Liver (tissue), 9 donors: ENCODE data around the gene SPDYC. TPM values are rescaled to one million over a fixed set of nuclear protein-coding genes. Genes with fewer than 3 reads are reported as not detected.

Experiments
- DNase-seq: peaks from one replicate; pipeline ENCODE4 v3.0.0-alpha.2; 2017; ENCODE audit warnings: low spot score
- H3K27ac ChIP-seq, 2 donors: one replicate each; pipeline ENCODE4 v1.7.0; 2013; ENCODE audit warnings: inconsistent platforms in 2 of 2, low read length in 2 of 2, control low read depth in 1 of 2, low read depth in 1 of 2, mild to moderate bottlenecking in 1 of 2
- H3K27me3 ChIP-seq, 4 donors: one replicate each; pipeline versions ENCODE4 v1.6.1 to v1.7.0; 2013; ENCODE audit warnings: low read length in 3 of 4, inconsistent platforms in 1 of 4, mild to moderate bottlenecking in 1 of 4, moderate library complexity in 1 of 4; ENCODE audit not compliant: control insufficient read depth in 4 of 4, insufficient read depth in 4 of 4
- H3K36me3 ChIP-seq, 4 donors: one replicate each; pipeline versions ENCODE4 v1.6.1 to v1.7.0; 2013; ENCODE audit warnings: low read length in 3 of 4, mild to moderate bottlenecking in 3 of 4, low read depth in 1 of 4, moderate library complexity in 1 of 4; ENCODE audit not compliant: control insufficient read depth in 4 of 4, insufficient read depth in 3 of 4
- H3K4me1 ChIP-seq, 4 donors: one replicate each; pipeline versions ENCODE4 v1.6.1 to v1.7.0; 2013; ENCODE audit warnings: low read length in 3 of 4, mild to moderate bottlenecking in 3 of 4, moderate library complexity in 1 of 4; ENCODE audit not compliant: control insufficient read depth in 4 of 4, insufficient read depth in 4 of 4
- H3K4me3 ChIP-seq, 3 donors: one replicate each; pipeline versions ENCODE4 v1.6.1 to v1.7.0; 2013; ENCODE audit warnings: low read length in 3 of 3, control low read depth in 1 of 3, low read depth in 1 of 3, mild to moderate bottlenecking in 1 of 3
- H3K9ac ChIP-seq, 2 donors: one replicate each; pipeline ENCODE4 v1.7.0; 2013; ENCODE audit warnings: low read length in 2 of 2, mild to moderate bottlenecking in 2 of 2, moderate library complexity in 2 of 2, control low read depth in 1 of 2, low read depth in 1 of 2
- H3K9me3 ChIP-seq, 4 donors: one replicate each; pipeline versions ENCODE4 v1.6.1 to v1.7.0; 2013; ENCODE audit warnings: low read length in 3 of 4; ENCODE audit not compliant: control insufficient read depth in 4 of 4
- EGR1 ChIP-seq, 2 donors: IDR thresholded peaks; 2 replicates each; pipeline ENCODE4 v1.6.1; 2016 to 2018; ENCODE audit warnings: antibody characterized with exemption in 2 of 2, low read depth in 2 of 2
- FOXA1 ChIP-seq: IDR thresholded peaks from 2 replicates; pipeline ENCODE4 v1.6.1; 2016; ENCODE audit warnings: antibody characterized with exemption
- FOXA2 ChIP-seq: IDR thresholded peaks from 2 replicates; pipeline ENCODE4 v1.6.1; 2016; ENCODE audit warnings: antibody characterized with exemption
- GABPA ChIP-seq, 2 donors: IDR thresholded peaks in 1 of 2; conservative IDR thresholded peaks in 1 of 2; 2 replicates each; pipeline ENCODE4 v1.6.1; 2016; ENCODE audit warnings: antibody characterized with exemption in 2 of 2, mild to moderate bottlenecking in 1 of 2, moderate library complexity in 1 of 2
- HNF4G ChIP-seq: IDR thresholded peaks from 2 replicates; pipeline ENCODE4 v1.6.1; 2016; ENCODE audit warnings: antibody characterized with exemption
- JUND ChIP-seq, 2 donors: IDR thresholded peaks; 2 replicates each; pipeline ENCODE4 v1.6.1; 2016; ENCODE audit warnings: antibody characterized with exemption in 2 of 2
- NR2F2 ChIP-seq: IDR thresholded peaks from 2 replicates; pipeline ENCODE4 v1.6.1; 2016; ENCODE audit warnings: antibody characterized with exemption
- RAD21 ChIP-seq, 2 donors: IDR thresholded peaks; 2 replicates each; pipeline ENCODE4 v1.6.1; 2016; ENCODE audit warnings: antibody characterized with exemption in 2 of 2, mild to moderate bottlenecking in 2 of 2
- RXRA ChIP-seq, 2 donors: IDR thresholded peaks; 2 replicates each; pipeline ENCODE4 v1.6.1; 2017 to 2018; ENCODE audit warnings: antibody characterized with exemption in 2 of 2, mild to moderate bottlenecking in 1 of 2
- SP1 ChIP-seq: IDR thresholded peaks from 2 replicates; pipeline ENCODE4 v1.6.1; 2018; ENCODE audit warnings: antibody characterized with exemption, mild to moderate bottlenecking
- TAF1 ChIP-seq: conservative IDR thresholded peaks from 2 replicates; pipeline ENCODE4 v1.6.1; 2016; ENCODE audit warnings: antibody characterized with exemption, mild to moderate bottlenecking
- YY1 ChIP-seq: IDR thresholded peaks from 2 replicates; pipeline ENCODE4 v1.6.1; 2016; ENCODE audit warnings: antibody characterized with exemption, mild to moderate bottlenecking
- whole genome bisulfite sequencing: extraction: QIAGEN DNeasy Blood & Tissue Kit; methylation state at CpG from one replicate; pipeline ENCODE4 v1.1.7; 2013; 5-methylcytosine and 5-hydroxymethylcytosine counted together
- polyA plus RNA-seq, 2 donors: library from polyadenylated mRNA; stranded (reverse) in 1 of 2; unstranded in 1 of 2; fragments of 200-250 nt in 1 of 2; fragments of >200 nt in 1 of 2; fragmentation: Nextera tagmentation in 1 of 2; extraction: Ambion mirVana in 1 of 2; gene quantifications; one replicate each; pipeline versions ENCODE4 v1.2.1 to v1.2.3, GENCODE V29; 2013 to 2015
- total RNA-seq, 2 donors: library from RNA; depleted of rRNA; stranded (reverse); fragments of >200 nt; gene quantifications; one replicate each; pipeline ENCODE4 v1.2.3, GENCODE V29; 2014
- TF ChIP-seq, protein P1 (sequence below): IDR thresholded peaks from 2 replicates; pipeline ENCODE4 v1.6.1; 2016; ENCODE audit warnings: antibody characterized with exemption, mild to moderate bottlenecking
- TF ChIP-seq, protein P2 (sequence below): IDR thresholded peaks from 2 replicates; pipeline ENCODE4 v1.6.1; 2016; ENCODE audit warnings: antibody characterized with exemption
- TF ChIP-seq, protein P3 (sequence below): IDR thresholded peaks from 2 replicates; pipeline ENCODE4 v1.6.1; 2016; ENCODE audit warnings: antibody characterized with exemption
- TF ChIP-seq, protein P4 (sequence below): IDR thresholded peaks from 2 replicates; pipeline ENCODE4 v1.6.1; 2016; ENCODE audit warnings: antibody characterized with exemption
- TF ChIP-seq, protein P5 (sequence below): fragments of 150-350 bp; IDR thresholded peaks from 2 replicates; pipeline ENCODE4 v1.5.1; 2017; ENCODE audit warnings: improper control_type of control experiment, low read depth, low read length; ENCODE audit not compliant: missing input control
- donor health status: healthy.
- donor health status: healthy.
- donor health status: healthy.
- donor health status: healthy.
- donor health status: healthy.

SPDYC gene
- total and polyA plus RNA-seq, 4 donors: 0.08 to 1.1 (median 0.52) TPM; not detected in 1

DNA sequence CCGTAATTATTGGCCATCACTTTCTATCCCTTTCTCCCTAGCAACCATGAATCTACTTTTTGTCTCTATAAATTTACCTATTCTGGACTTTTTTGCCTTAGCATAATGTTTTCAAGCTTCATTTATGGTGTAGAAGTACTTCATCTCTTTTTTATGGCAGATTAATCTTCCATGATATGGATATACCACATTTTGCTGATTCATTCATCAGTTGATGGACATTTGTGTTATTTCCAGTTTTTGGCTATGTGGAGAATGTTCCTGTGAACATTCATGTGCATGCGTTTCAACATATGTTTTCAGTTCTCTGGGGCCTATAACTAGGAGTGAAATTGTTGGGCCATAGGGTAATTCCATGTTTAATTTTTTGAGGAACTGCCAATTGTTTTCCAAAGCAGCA lies 24.5 kb downstream of the SPDYC start:
- Histone ChIP-seq H3K4me3 (no peak overlapping the region), H3K9ac (no peak overlapping the region), H3K27me3 (no peaks in the 10 kb centered on the region), H3K4me1 (peaks cover 0 to 6% (median 4%) of the 10 kb centered on the region in 4 donors), H3K27ac (no peak overlapping the region), H3K36me3 (peaks cover 5 to 36% (median 19%) of the 10 kb centered on the region in 4 donors), H3K9me3 (no peaks in the 10 kb centered on the region)
- TF ChIP-seq YY1 (no peak), RXRA (IDR thresholded peaks at IDR 0.05) (no peak), JUND (IDR thresholded peaks at IDR 0.05) (no peak), FOXA1 (no peak), SP1 (no peak), NR2F2 (no peak), TAF1 (no peak), GABPA (IDR thresholded peaks at IDR 0.05 in 1 of 2, conservative IDR thresholded peaks at IDR 0.05 in 1 of 2) (no peak), HNF4G (no peak), EGR1 (IDR thresholded peaks at IDR 0.05; ENCODE audit: low read depth in 2 of 2) (no peak), FOXA2 (no peak), RAD21 (IDR thresholded peaks at IDR 0.05) (no peak)
- TF ChIP-seq, protein P1, sequence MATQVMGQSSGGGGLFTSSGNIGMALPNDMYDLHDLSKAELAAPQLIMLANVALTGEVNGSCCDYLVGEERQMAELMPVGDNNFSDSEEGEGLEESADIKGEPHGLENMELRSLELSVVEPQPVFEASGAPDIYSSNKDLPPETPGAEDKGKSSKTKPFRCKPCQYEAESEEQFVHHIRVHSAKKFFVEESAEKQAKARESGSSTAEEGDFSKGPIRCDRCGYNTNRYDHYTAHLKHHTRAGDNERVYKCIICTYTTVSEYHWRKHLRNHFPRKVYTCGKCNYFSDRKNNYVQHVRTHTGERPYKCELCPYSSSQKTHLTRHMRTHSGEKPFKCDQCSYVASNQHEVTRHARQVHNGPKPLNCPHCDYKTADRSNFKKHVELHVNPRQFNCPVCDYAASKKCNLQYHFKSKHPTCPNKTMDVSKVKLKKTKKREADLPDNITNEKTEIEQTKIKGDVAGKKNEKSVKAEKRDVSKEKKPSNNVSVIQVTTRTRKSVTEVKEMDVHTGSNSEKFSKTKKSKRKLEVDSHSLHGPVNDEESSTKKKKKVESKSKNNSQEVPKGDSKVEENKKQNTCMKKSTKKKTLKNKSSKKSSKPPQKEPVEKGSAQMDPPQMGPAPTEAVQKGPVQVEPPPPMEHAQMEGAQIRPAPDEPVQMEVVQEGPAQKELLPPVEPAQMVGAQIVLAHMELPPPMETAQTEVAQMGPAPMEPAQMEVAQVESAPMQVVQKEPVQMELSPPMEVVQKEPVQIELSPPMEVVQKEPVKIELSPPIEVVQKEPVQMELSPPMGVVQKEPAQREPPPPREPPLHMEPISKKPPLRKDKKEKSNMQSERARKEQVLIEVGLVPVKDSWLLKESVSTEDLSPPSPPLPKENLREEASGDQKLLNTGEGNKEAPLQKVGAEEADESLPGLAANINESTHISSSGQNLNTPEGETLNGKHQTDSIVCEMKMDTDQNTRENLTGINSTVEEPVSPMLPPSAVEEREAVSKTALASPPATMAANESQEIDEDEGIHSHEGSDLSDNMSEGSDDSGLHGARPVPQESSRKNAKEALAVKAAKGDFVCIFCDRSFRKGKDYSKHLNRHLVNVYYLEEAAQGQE: no peak
- TF ChIP-seq, protein P2, sequence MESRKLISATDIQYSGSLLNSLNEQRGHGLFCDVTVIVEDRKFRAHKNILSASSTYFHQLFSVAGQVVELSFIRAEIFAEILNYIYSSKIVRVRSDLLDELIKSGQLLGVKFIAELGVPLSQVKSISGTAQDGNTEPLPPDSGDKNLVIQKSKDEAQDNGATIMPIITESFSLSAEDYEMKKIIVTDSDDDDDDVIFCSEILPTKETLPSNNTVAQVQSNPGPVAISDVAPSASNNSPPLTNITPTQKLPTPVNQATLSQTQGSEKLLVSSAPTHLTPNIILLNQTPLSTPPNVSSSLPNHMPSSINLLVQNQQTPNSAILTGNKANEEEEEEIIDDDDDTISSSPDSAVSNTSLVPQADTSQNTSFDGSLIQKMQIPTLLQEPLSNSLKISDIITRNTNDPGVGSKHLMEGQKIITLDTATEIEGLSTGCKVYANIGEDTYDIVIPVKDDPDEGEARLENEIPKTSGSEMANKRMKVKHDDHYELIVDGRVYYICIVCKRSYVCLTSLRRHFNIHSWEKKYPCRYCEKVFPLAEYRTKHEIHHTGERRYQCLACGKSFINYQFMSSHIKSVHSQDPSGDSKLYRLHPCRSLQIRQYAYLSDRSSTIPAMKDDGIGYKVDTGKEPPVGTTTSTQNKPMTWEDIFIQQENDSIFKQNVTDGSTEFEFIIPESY: no peak
- TF ChIP-seq, protein P3, sequence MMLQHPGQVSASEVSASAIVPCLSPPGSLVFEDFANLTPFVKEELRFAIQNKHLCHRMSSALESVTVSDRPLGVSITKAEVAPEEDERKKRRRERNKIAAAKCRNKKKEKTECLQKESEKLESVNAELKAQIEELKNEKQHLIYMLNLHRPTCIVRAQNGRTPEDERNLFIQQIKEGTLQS: no peak
- TF ChIP-seq, protein P4, sequence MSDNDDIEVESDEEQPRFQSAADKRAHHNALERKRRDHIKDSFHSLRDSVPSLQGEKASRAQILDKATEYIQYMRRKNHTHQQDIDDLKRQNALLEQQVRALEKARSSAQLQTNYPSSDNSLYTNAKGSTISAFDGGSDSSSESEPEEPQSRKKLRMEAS: no peak
- TF ChIP-seq, protein P5, sequence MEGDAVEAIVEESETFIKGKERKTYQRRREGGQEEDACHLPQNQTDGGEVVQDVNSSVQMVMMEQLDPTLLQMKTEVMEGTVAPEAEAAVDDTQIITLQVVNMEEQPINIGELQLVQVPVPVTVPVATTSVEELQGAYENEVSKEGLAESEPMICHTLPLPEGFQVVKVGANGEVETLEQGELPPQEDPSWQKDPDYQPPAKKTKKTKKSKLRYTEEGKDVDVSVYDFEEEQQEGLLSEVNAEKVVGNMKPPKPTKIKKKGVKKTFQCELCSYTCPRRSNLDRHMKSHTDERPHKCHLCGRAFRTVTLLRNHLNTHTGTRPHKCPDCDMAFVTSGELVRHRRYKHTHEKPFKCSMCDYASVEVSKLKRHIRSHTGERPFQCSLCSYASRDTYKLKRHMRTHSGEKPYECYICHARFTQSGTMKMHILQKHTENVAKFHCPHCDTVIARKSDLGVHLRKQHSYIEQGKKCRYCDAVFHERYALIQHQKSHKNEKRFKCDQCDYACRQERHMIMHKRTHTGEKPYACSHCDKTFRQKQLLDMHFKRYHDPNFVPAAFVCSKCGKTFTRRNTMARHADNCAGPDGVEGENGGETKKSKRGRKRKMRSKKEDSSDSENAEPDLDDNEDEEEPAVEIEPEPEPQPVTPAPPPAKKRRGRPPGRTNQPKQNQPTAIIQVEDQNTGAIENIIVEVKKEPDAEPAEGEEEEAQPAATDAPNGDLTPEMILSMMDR: no peak
- DNase-seq: no peak
- WGBS: 94% methylated on average over 2 of the region's 2 CpGs
